ENCODE measurements around the gene CLEC6A.

DNA sequence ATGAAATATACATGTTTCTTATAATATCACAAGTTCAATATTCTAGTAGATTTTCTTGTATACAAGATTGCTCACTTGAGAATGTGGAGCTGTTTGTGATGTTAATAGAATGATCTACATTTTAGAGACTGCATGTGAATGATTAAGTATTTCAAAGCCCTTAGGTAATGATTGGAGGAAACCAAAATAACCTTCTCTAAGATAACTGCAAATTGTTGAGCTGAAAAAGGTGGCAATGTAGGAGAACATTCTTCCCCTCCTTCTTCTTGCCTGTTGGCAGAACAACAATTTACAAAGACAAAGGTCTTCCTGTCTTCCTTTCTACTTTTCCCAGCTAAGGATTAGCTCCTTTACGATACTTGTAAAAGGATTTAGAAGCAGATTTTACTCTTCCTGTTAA lies 2.0 kb upstream of the CLEC6A start:
- TF ChIP-seq POLR2AphosphoS5 (IDR thresholded peaks at IDR 0.05; ENCODE audit: low read depth, low read length) (no peak), POLR2A (IDR thresholded peaks at IDR 0.05; ENCODE audit: low read depth, low read length) (no peak), TAF1 (IDR thresholded peaks at IDR 0.05; ENCODE audit: low read depth, low read length) (no peak), POU2F2 (IDR thresholded peaks at IDR 0.05; ENCODE audit: low read depth, low read length) (no peak)
